Thyroid gland (tissue), 4 donors: ENCODE measurements around the gene LTBP3.

ENCODE experiments used
- POLR2A ChIP-seq, 2 donors: fragments of 450-650 bp; IDR thresholded peaks; one replicate each; pipeline ENCODE4 v1.6.1; 2017; ENCODE audit warnings: antibody characterized with exemption in 2 of 2, mild to moderate bottlenecking in 2 of 2, moderate library complexity in 1 of 2
- TF ChIP-seq, protein P1 (sequence below), 6 experiments: fragments of 200-600 bp in 3 of 6; fragments of 450-650 bp in 3 of 6; sonication (generic) in 3 of 6; IDR thresholded peaks; one replicate each; pipeline ENCODE4 v1.5.1; 2016 to 2019; ENCODE audit warnings: antibody characterized with exemption in 6 of 6, mild to moderate bottlenecking in 2 of 6, inconsistent platforms in 1 of 6, moderate library complexity in 1 of 6

- TF ChIP-seq, protein P1, sequence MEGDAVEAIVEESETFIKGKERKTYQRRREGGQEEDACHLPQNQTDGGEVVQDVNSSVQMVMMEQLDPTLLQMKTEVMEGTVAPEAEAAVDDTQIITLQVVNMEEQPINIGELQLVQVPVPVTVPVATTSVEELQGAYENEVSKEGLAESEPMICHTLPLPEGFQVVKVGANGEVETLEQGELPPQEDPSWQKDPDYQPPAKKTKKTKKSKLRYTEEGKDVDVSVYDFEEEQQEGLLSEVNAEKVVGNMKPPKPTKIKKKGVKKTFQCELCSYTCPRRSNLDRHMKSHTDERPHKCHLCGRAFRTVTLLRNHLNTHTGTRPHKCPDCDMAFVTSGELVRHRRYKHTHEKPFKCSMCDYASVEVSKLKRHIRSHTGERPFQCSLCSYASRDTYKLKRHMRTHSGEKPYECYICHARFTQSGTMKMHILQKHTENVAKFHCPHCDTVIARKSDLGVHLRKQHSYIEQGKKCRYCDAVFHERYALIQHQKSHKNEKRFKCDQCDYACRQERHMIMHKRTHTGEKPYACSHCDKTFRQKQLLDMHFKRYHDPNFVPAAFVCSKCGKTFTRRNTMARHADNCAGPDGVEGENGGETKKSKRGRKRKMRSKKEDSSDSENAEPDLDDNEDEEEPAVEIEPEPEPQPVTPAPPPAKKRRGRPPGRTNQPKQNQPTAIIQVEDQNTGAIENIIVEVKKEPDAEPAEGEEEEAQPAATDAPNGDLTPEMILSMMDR (IDR thresholded peaks at IDR 0.05): no peak
- TF ChIP-seq POLR2A (IDR thresholded peaks at IDR 0.05): no peak
Observed at GRCh38 chr11:65590240-65590738, 32.1 kb upstream of the LTBP3 start.
